NCI-H69 (cell line): ENCODE measurements around the gene ALOX15B.
"Not testable (repeated sequence)": the region's sequence is repeated elsewhere in the genome, so short reads cannot be mapped to it uniquely, and the experiment has no call there.

ENCODE experiments used
- DNase-seq: peaks from one replicate; lab custom pipeline; 2025; lab: John Stamatoyannopoulos, UW

ALOX15B gene

GRCh38 chr17:8013731-8014557, 24.9 kb upstream of the ALOX15B start:
- no peak for DNase-seq

- DNase-seq, result no peak
Observed at GRCh38 chr17:8014558-8014850, 24.4 kb upstream of the ALOX15B start.

DNA sequence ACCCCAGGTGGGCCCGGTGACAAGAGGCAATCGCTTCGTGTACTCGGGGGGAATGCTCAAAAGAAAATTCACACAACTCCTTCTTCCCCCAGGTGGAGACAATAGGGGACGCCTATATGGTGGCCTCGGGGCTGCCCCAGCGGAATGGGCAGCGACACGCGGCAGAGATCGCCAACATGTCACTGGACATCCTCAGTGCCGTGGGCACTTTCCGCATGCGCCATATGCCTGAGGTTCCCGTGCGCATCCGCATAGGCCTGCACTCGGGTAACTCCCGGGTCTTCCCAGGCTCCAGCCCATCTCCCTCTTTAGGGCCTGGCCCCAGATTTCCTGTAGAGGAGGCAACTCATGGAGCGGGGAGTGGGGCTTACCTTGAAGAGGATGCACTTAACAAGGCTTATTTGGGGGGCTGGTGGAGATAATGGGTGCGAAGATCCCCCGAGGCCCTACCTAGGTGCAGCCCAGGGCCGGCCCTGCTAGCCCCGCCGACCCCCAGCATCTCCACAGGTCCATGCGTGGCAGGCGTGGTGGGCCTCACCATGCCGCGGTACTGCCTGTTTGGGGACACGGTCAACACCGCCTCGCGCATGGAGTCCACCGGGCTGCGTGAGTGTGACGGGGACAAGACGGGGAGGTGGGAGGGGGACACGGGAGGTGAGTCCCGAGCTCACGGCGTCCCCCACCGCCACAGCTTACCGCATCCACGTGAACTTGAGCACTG, 23.5 kb upstream of the ALOX15B start:
- DNase-seq, result no peak

DNA sequence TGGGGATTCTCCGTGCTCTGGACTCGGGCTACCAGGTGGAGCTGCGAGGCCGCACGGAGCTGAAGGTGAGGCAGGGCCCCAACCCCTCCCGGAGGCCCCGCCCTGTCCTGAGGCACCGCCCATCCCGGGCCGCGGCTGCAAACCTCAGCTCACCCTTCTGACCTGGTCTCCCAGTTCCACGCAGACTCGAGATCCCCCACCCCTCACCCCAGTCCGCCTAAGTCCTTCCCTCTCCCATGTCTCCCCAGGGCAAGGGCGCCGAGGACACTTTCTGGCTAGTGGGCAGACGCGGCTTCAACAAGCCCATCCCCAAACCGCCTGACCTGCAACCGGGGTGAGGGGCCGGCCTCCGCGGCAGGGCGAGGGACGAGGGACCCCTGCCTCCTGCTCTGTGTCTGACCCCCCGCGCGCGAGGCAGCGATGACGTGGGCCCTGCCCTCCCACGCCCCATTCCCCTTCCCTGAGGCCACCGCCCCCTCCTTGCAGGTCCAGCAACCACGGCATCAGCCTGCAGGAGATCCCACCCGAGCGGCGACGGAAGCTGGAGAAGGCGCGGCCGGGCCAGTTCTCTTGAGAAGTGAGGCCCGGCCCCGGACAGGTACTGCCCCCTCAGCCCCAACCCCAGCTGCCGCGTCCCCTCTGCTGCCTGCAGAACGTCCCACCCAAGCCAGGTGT, 22.8 kb upstream of the ALOX15B start:
- DNase-seq, result no peak

DNA sequence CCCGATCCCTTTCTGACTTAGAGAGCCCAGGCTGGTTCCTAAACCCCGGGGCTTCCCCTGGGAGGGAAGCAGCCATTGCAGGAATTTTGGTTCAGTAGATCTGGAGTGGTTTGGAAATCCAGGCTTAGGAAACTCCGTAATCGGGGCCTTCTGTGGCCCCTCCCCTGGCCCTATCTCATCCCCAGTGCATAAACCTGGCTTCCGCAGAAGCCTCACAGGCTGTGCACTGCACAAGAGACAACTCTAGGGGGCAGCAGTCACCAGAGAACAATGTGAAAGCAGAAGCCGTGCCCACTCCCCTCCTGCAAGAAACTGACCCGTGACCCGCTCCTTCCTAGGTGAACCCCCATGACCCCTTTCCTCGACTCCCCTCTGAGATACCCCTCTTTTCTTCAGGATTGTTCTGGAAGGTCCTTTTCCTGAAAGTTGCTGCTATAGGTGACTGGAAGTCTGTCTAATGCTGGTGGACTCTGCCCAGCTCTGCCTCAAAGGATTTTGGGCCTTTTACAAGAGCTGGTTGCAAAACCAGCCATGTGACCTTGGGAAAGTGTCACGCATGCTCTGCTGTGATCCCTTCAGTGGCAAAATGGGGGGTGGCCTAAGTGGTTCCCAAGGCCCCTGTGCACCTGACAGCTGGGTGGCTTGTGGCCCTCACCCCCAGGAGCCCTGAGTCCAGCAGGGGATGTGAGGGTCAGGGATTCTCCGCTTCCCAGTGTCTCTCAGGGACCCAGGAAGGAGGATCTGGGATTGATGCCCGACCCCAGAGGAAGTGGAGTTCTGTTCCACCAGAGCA, 22.0 kb upstream of the ALOX15B start:
- DNase-seq, result peak; percentile 28

- no peak for DNase-seq
Observed at GRCh38 chr17:8018436-8018835, 20.4 kb upstream of the ALOX15B start.

DNA sequence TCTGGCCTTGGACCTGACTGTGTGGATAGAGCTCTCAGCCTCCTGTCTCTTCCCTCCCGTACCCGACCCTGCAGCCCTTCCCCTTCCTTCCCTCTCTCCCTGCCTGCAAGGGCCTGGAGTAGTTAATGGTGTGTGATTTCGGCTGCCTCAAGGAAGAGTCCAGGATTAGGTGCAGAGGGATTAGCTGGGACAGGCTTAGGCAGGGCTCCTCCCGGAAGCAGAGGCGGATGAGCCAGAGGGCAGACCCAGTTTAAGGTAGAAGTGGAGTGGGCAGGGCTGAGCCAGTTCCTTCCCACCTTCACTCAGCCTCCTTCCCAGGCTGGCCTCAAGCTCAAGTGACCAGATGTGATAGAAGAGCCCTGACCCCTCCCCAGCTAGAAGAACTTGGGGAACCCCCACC, 19.7 kb upstream of the ALOX15B start:
- DNase-seq, result no peak

GRCh38 chr17:8019665-8020650, 18.9 kb upstream of the ALOX15B start:
- DNase-seq, result no peak

- no peak for DNase-seq
Observed at GRCh38 chr17:8020776-8021564, 17.9 kb upstream of the ALOX15B start.

DNA sequence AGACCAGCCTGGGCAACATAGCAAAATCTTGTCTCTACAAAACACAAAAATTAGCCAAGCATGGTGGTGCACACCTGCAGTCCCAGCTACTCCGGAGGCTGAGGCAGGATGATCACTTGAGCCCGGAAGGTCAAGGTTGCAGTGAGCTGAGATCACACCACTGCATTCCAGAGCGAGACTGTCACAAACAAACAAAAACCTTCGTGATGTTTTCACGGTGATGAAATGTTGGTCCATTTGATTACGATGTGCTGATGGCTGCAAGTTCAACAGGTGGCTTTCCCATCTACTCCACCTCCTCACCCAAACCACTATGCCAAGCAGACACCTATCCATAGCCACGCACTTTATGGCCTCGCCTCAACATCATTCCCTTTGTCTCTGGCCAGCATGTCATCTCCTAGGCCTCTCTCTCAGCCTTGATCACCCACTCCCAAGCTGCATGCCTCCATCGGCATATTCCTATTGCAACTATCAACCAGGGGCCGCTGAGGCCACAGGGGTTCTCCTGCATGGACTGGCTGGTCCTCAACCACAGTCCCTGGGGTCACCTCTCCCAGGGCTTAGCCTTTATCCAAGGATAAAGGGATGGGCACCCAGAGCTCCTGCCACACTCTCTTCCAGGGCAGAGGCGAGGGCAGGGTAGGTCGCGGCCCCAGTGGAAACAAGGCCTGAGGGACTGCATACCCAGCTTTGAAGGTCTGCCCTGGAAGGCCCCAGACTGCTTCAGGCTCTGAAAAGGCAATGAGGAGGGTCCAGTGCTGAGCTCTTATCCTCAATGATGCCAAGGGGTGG, 17.1 kb upstream of the ALOX15B start:
- DNase-seq, result no peak

- no peak for DNase-seq
Observed at GRCh38 chr17:8022360-8023003, 16.4 kb upstream of the ALOX15B start.

GRCh38 chr17:8024161-8024560, 14.7 kb upstream of the ALOX15B start:
- DNase-seq, result not testable (repeated sequence)

GRCh38 chr17:8025176-8025911, 13.5 kb upstream of the ALOX15B start:
- no peak for DNase-seq

DNA sequence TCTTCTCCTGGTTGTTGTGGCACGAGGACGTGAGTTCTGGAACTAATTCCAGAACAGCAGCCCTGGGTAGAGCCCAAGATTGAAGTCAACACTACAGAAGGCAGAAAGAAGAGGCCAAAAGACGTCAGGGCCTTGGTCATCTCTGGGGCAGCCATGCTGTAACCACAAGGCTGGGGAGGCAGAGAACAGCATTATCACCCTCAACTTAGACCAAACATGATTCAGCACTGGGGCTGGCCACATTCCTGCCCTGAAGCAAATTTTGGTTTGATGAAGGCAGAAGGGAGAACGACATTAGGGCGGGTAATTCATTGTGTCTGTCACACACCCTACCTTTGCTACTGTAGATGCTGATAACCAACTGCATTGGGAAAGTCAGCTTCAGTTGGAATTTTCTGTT, 9.7 kb upstream of the ALOX15B start:
- DNase-seq, result no peak

DNA sequence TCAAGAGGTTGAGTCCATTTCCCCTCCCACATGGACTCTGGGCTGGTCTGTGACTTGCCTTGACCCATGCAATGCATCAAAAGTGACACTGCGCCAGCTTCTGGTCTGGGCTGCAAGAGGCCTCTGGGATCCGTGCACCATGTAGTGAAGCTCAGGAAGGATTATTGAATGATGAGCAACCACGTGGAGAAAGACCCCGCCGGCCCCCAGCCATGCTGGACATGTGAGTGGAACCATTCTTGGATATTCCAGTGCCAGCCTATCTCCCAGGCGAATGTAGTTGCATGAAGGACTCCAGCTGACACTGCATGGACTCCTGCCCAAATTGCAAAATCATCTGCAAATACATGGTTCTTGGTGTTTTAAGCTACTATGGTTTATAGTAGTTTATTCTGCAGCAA, 7.6 kb upstream of the ALOX15B start:
- no peak for DNase-seq

GRCh38 chr17:8031950-8032349, 6.9 kb upstream of the ALOX15B start:
- no peak for DNase-seq

- no peak for DNase-seq
Observed at GRCh38 chr17:8032442-8032841, 6.4 kb upstream of the ALOX15B start.

DNA sequence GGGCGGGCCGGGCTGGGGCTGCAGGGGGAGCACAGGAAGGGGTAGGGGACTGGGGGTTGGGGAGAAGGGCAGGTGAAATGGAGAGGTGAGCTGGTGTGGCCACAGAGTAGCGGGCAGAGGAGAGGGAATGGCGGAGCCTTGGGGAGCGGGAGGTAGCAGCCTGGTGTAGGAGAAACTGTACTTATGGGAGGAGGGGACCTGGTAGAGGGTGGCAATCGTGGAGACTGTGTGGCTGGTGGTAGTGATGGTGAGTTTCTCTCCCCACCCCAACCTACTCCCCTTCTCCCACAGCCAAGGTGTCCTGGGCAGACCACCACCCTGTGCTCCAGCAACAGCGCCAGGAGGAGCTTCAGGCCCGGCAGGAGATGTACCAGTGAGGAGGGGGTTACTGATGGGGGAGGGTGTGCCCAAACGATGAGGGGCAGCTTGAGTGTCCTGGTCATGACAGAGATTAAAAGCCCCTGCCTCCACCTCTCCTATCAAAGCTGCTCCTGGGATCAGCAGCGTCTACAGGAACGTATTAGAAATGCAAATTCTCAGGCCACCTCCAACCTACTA, 831 bp downstream of the ALOX15B start:
- DNase-seq, result no peak
